DND-41 (cell line): Measurements from ENCODE around the gene SLC25A45.

Experiments
- ATAC-seq: fragments of 200-7000 bp; cut with Tn5 transposase; 3 replicates; pipeline ENCODE4 v1.9.1; 2021; ENCODE audit warnings: low read depth; ENCODE audit not compliant: insufficient read depth
- DNase-seq: peaks from one replicate; pipeline ENCODE4 v3.0.0-alpha.2; 2020
- H2AFZ ChIP-seq: 2 replicates; pipeline ENCODE4 v1.6.0; 2012; ENCODE audit warnings: low read depth, low read length
- H3K27ac ChIP-seq: 2 replicates; pipeline ENCODE4 v1.5.1; 2012; ENCODE audit warnings: low read length, inconsistent platforms
- H3K27me3 ChIP-seq: fragments of 200-600 bp; sonication (generic); 2 replicates; pipeline ENCODE4 v1.6.0; 2012; ENCODE audit warnings: low read length, mild to moderate bottlenecking, inconsistent platforms; ENCODE audit not compliant: insufficient read depth, poor library complexity
- H3K36me3 ChIP-seq: 2 replicates; pipeline ENCODE4 v1.5.1; 2012; ENCODE audit warnings: low read length, inconsistent platforms; ENCODE audit not compliant: insufficient read depth
- H3K4me1 ChIP-seq: 2 replicates; pipeline ENCODE4 v1.5.1; 2012; ENCODE audit warnings: mild to moderate bottlenecking, low read length; ENCODE audit not compliant: insufficient read depth
- H3K4me2 ChIP-seq: 2 replicates; pipeline ENCODE4 v1.6.0; 2012; ENCODE audit warnings: mild to moderate bottlenecking, moderate library complexity, low read length, inconsistent platforms; ENCODE audit not compliant: insufficient read depth
- H3K4me3 ChIP-seq, 2 experiments: fragments of 200-600 bp in 1 of 2; shearing (Covaris generic) in 1 of 2; 2 replicates each; pipeline ENCODE4 v1.5.1; 2012 to 2016; ENCODE audit warnings: inconsistent platforms in 2 of 2, low read length in 2 of 2, mild to moderate bottlenecking in 2 of 2, low read depth in 1 of 2, moderate library complexity in 1 of 2
- H3K79me2 ChIP-seq: 2 replicates; pipeline ENCODE4 v1.6.0; 2012; ENCODE audit warnings: low read length, inconsistent platforms; ENCODE audit not compliant: insufficient read depth
- H3K9ac ChIP-seq: 2 replicates; pipeline ENCODE4 v1.6.0; 2012; ENCODE audit warnings: low read depth, mild to moderate bottlenecking, inconsistent platforms, low read length, moderate library complexity
- H3K9me3 ChIP-seq: 2 replicates; pipeline ENCODE4 v1.5.1; 2012; ENCODE audit warnings: low read length, moderate library complexity, mild to moderate bottlenecking, inconsistent platforms; ENCODE audit not compliant: insufficient read depth, severe bottlenecking
- H4K20me1 ChIP-seq: 2 replicates; pipeline ENCODE4 v1.6.0; 2012; ENCODE audit warnings: low read length; ENCODE audit not compliant: insufficient read depth
- EZH2 ChIP-seq: IDR thresholded peaks from 3 replicates; pipeline ENCODE4 v1.6.1; 2012; ENCODE audit warnings: borderline replicate concordance, low read depth, mild to moderate bottlenecking, moderate library complexity, low read length, inconsistent platforms; ENCODE audit not compliant: severe bottlenecking
- TF ChIP-seq, protein P1 (sequence below): IDR thresholded peaks from 2 replicates; pipeline ENCODE4 v1.5.1; 2012; ENCODE audit warnings: borderline replicate concordance, low read length, moderate library complexity, mild to moderate bottlenecking; ENCODE audit not compliant: poor library complexity, severe bottlenecking; ENCODE audit errors: extremely low read depth

Gene SLC25A45

DNA sequence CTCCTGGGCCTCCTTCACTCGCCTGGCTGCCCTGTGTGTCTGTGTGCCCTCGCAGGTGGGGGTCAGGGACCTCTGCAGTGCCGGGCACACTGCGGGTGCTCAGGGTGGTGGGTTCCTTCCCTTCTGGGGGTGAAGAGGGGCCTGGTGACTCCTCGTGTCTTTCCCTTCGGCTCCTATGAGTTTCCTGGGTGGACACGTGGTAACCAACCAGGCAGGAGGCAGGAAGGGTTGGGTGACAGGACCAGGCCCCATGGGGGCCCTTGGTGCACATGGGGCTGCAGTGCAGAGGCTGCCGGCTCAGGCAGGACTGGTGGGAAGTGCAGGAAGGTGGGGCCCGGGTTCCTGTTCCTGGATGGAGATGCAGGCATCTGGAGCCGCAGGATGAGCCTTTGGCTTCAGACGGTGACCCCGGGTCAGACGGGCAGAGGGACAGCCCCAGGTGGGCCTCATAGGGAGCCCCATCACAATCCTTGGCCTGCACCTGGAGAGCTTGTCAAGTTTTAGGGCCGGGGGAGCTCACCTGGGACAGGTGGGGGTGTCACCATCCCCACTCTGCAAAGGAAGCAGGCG, 13.6 kb upstream of the SLC25A45 start:
- TF ChIP-seq EZH2: no peak
- TF ChIP-seq, protein P1, sequence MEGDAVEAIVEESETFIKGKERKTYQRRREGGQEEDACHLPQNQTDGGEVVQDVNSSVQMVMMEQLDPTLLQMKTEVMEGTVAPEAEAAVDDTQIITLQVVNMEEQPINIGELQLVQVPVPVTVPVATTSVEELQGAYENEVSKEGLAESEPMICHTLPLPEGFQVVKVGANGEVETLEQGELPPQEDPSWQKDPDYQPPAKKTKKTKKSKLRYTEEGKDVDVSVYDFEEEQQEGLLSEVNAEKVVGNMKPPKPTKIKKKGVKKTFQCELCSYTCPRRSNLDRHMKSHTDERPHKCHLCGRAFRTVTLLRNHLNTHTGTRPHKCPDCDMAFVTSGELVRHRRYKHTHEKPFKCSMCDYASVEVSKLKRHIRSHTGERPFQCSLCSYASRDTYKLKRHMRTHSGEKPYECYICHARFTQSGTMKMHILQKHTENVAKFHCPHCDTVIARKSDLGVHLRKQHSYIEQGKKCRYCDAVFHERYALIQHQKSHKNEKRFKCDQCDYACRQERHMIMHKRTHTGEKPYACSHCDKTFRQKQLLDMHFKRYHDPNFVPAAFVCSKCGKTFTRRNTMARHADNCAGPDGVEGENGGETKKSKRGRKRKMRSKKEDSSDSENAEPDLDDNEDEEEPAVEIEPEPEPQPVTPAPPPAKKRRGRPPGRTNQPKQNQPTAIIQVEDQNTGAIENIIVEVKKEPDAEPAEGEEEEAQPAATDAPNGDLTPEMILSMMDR: no peak
- Histone ChIP-seq H3K4me3 (no peak overlapping the region), H3K27ac (no peak overlapping the region), H3K79me2 (peaks cover 25% of the 10 kb centered on the region), H3K4me2 (no peak overlapping the region), H2AFZ (no peak overlapping the region), H4K20me1 (peaks cover 21% of the 10 kb centered on the region), H3K36me3 (peaks cover 82% of the 10 kb centered on the region), H3K9me3 (no peaks in the 10 kb centered on the region), H3K27me3 (no peaks in the 10 kb centered on the region), H3K9ac (no peak overlapping the region), H3K4me1 (no peaks in the 10 kb centered on the region)
- no peak for DNase-seq
- no peak for ATAC-seq

DNA sequence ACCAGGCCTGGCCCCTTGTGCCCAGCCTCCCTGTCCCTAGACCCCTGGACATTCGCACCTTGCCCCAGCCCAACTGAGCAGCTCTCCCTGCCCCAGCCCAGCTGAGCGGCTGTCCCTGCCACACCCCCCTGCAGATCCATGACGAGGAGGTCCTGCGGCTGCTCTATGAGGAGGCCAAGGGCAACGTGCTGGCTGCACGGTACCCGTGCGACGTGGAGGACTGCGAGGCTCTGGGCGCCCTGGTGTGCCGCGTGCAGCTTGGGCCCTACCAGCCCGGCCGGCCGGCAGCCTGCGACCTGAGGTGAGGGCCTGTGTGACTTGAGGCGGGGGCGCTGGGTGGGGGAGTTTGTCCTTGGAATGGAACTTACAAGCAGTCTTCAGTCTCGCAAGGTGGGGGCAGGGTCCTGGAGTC, 11.7 kb upstream of the SLC25A45 start:
- H3K9ac ChIP-seq: no peak overlapping the region
- H3K4me3 ChIP-seq: no peak overlapping the region
- no peak overlapping the region for H2AFZ ChIP-seq
- no peak for DNase-seq
- no peak for TF ChIP-seq EZH2
- TF ChIP-seq, protein P1: no peak
- H4K20me1 ChIP-seq: peaks cover 25% of the 10 kb centered on the region
- no peak for ATAC-seq
- peaks cover 44% of the 10 kb centered on the region for H3K79me2 ChIP-seq
- no peaks in the 10 kb centered on the region for H3K9me3 ChIP-seq
- peaks cover 11% of the 10 kb centered on the region for H3K4me1 ChIP-seq
- no peaks in the 10 kb centered on the region for H3K27me3 ChIP-seq
- peaks cover 80% of the 10 kb centered on the region for H3K36me3 ChIP-seq
- no peak overlapping the region for H3K4me2 ChIP-seq
- no peak overlapping the region for H3K27ac ChIP-seq

DNA sequence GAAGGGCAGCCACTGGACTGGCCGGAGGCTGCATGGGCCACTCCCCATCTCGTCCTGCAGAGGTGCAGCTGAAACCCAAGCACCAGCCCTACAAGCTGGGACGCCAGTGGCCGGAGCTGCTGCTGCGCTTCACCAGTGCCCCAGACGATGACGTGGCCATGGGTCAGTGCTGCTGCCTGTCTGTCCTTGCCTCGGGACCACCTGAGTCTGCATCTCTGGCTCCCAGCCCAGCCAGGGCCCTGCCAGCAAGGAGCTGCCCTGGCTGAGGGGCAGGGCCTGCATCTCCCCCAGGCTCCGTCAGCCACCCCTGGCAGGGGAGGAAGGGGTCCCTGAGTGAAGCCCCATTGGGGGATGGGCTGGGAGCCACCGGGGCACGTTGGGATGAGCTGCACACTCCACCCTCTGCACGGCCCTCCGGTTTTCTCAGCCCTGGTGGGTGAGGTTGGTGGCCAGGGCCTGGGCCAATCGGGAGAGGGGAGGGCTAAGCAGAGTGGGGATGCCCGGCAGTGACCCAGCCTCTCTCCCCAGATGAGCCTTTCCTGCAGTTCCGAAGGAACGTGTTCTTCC, 11.2 kb upstream of the SLC25A45 start:
- TF ChIP-seq EZH2: no peak
- TF ChIP-seq, protein P1: no peak
- H3K27me3 ChIP-seq: no peaks in the 10 kb centered on the region
- H3K4me2 ChIP-seq: no peak overlapping the region
- H2AFZ ChIP-seq: no peak overlapping the region
- DNase-seq: no peak
- H3K9me3 ChIP-seq: no peaks in the 10 kb centered on the region
- peaks cover 84% of the 10 kb centered on the region for H3K36me3 ChIP-seq
- H4K20me1 ChIP-seq: peaks cover 26% of the 10 kb centered on the region
- H3K27ac ChIP-seq: no peak overlapping the region
- no peak for ATAC-seq
- H3K4me1 ChIP-seq: peaks cover 16% of the 10 kb centered on the region
- peaks cover 50% of the 10 kb centered on the region for H3K79me2 ChIP-seq
- no peak overlapping the region for H3K4me3 ChIP-seq
- no peak overlapping the region for H3K9ac ChIP-seq

DNA sequence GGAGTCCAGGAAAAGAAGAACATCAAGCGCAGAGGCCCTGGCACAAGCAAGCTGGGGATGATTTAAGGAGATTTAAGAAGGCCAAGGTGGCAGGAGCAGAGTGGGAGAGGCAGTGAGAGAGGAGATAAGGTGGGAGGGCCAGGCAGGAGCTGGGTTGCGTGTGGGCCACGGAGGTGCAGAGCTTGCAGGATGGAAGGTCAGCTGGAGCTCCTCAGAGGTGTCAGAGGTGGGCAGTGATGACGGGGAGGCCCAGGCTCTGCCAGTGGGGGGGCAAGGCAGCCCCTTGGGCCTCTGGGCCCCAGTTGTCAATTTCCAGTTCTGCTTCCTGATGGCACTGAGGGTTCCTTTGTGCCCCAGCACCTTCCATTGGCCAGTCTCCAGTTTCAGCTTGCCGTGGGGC, 10.5 kb upstream of the SLC25A45 start:
- TF ChIP-seq, protein P1: no peak
- TF ChIP-seq EZH2: no peak
- Histone ChIP-seq H3K4me1 (peaks cover 23% of the 10 kb centered on the region), H3K27me3 (no peaks in the 10 kb centered on the region), H3K4me2 (no peak overlapping the region), H2AFZ (no peak overlapping the region), H3K79me2 (peaks cover 57% of the 10 kb centered on the region), H3K36me3 (peaks cover 82% of the 10 kb centered on the region), H3K9me3 (no peaks in the 10 kb centered on the region), H4K20me1 (peaks cover 26% of the 10 kb centered on the region), H3K9ac (no peak overlapping the region), H3K4me3 (no peak overlapping the region), H3K27ac (no peak overlapping the region)
- ATAC-seq (no peak), DNase-seq (no peak)
